ENCODE results near the gene LRP5.
A peak's percentile ranks its signal among the peaks of the same experiment; 100 is the strongest.
"Not testable (repeated sequence)": the region's sequence is repeated elsewhere in the genome, so short reads cannot be mapped to it uniquely, and the experiment has no call there.

Gene LRP5

DNA sequence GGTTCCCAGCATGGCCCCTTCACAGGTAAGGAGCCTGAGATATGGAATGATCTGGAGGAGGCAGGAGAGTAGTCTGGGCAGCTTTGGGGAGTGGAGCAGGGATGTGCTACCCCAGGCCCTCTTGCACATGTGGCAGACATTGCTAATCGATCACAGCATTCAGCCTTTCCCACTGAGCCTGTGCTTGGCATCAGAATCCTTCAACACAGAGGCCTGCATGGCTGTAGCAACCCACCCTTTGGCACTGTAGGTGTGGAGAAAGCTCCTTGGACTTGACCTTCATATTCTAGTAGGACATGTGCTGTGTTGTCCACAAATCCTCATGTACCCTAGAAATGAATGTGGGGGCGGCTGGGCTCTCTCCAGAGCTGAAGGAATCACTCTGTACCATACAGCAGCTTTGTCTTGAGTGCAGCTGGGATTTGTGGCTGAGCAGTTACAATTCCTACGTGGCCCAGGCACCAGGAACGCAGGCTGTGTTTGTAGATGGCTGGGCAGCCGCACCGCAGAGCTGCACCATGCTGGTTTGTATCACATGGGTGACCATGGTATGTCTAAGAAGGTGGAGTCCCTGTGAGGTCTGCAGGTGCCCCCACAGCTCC, 126.4 kb downstream of the LRP5 start:
- DNase-seq (ENCODE audit: low read depth in 2 of 3, low spot score in 2 of 3) = no peak

DNA sequence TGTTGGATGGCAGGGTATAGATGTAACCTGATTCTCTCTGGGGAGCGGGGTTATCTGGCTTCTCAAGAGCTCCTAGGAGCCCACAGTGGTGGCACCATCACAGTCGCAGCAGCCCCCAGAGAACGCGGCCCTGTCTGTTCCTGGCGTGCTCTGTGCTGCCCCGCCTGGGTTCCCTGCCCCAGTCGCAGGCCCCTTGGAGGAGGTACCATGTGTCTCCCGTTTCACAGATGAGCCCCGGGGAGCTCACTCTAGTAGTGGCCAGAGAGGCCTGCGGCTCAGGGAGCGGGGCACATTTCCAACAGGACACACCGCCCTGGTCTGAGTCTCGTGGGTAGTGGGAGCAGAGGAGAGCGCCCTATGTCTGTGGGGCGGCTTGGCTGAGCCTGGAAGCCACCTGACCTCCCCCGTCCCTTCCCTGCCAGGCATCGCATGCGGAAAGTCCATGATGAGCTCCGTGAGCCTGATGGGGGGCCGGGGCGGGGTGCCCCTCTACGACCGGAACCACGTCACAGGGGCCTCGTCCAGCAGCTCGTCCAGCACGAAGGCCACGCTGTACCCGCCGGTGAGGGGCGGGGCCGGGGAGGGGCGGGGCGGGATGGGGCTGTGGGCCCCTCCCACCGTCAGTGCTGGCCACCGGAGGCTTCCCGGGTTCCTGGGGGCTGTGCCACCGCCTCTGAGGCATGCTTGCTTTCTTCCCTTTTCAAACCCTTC, 127.1 kb downstream of the LRP5 start:
- DNase-seq (ENCODE audit: low read depth in 2 of 3, low spot score in 2 of 3) = no peak

DNA sequence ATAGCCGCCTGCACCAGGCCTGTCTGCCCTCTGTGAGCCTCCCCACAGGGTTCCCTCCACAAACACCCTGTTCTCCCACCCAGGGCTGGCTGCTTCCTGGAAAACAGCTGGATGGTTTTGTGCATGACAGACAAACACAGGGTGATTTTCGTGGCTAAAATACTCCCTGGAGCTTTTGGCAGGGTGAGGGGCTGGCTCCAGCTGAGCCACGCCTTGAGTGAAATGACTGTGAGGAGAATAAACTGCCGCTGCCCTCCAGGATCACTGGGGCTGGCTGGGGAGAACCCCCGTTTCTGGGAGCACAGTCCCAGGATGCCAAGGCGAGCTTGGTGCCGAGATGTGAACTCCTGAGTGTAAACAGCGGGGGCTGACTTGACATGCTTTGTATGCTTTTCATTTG, 127.8 kb downstream of the LRP5 start:
- DNase-seq (ENCODE audit: low read depth in 2 of 3, low spot score in 2 of 3) = no peak

DNA sequence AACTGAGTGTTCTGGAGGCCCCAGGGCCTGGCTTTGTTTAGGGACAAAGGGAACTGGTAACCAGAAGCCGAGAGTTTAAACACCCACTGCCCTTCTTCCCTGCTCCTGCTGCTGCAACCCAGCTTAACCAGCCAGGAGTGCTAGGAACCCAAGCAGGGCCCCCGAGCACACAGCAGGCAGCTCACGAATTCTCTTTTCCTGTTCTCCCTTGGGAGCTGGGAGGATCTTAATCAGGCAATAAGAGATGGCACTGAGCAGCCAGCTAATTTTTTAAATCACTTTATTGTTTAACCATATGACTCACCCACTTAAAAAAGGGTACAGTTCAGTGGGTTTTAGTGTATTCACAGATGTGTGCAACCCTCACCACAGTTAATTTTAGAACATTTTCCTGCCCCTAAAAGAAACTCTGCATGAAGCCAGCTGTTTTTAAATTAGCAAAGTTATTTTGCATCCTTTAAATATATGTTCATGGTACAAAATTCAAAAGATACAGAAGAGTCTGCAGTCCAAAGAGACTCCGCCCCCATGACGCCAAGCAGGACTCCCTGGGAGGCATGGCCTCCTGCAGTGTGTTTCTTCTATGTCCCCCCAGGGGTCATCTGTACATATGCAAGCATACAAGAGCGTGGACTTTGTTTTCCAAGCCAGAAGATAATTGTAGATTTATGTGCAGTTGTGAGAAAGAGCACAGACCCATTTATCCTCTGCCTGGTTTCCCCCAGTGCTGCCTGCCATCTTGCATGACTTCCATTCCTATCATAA, 129.3 kb downstream of the LRP5 start:
- DNase-seq (ENCODE audit: low read depth in 2 of 3, low spot score in 2 of 3) = no peak

DNA sequence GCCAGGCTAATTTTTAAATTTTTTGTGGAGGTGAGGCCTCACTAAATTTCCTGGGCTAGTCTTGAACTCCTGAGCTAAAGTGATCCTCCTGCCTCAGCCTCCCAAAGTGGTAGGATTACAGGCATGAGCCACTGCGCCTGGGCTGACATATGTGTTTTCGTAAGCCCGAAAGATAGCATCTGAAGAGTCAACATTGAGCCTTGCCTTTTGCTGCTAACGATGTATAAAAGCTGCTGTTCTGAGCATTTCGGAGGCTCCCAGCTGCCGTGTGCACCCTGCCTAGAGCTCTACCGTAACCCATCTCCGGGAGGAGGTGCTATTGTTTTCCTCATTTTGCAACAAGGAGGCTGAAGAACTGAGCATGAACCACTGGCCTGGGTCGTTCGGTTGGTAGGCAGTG, 130.0 kb downstream of the LRP5 start:
- no peak for DNase-seq (ENCODE audit: low read depth in 2 of 3, low spot score in 2 of 3)

DNA sequence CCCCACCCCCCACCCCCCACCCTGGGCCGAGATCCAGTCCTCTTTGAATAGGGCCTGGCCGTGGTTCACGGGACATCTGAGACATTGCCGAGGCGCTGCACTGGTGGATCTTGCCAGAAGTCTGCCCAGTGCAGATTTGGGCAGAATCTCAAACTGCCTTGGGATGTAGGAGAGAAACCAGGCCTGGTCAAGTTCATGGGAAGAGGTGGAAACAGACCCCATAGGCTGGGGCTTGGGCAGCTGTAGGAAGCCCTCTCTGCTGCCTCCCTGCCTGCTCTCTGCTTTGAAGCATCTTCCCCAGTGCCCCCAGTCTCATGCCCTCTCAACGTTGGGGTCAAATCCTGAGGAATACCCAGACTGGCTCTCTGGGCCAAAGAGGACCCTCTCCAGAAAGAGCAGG, 132.2 kb downstream of the LRP5 start:
- DNase-seq (ENCODE audit: low read depth in 2 of 3, low spot score in 2 of 3) = no peak

DNA sequence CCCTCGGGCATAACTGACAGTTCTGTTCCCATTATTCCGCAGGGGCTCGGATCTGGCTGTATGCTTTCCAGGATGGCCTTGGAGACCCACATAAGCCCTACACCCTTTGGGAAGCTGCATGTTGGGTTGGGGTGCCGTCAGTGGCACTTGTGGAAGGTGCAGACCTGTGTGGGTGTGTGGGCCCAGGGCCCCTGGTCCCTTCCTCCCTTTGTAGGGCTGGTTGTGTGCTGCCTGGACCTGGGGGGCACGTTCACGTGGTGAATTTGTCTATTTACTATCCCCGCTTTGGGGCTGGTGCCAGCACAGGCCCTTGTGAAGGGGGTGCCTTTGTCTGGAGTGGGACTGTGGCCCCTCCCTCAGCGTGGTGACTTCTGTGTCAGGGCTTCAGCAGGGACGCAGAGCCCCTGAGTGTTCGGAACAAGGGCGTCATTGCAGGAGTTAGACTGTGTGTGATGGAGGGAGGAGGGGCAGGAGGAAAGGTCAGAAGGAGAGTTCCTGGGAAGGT, 133.2 kb downstream of the LRP5 start:
- DNase-seq (ENCODE audit: low read depth in 2 of 3, low spot score in 2 of 3) = no peak

DNA sequence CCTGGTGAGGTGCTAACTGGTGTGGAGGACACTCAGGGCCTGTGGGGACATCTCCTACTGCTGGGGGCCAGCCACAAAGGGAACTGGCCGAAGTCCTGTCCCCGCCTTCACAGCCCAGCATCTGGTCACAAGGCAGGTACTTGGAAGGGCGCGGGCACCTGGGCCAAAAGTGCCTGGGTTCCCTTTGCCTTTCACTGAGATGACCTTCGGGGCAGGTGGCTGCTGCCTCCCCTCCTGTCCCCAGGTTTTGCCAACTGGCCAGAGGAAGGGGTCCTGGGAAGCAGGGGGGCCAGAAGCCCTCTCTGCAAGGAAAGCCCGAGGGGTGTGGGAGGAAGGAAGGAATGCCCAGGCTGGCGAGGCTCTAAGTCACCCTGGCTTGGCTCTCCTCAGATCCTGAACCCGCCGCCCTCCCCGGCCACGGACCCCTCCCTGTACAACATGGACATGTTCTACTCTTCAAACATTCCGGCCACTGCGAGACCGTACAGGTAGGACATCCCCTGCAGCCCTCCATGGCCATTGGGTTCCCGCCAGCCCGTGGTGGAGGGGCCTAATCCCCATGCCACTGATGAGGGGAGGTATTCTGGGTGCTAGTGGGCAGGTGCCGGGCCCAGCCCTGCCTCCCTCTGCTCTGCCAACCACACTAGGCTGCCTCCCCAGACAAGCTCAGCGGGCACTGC, 133.8 kb downstream of the LRP5 start:
- no peak for DNase-seq (ENCODE audit: low read depth in 2 of 3, low spot score in 2 of 3)

DNA sequence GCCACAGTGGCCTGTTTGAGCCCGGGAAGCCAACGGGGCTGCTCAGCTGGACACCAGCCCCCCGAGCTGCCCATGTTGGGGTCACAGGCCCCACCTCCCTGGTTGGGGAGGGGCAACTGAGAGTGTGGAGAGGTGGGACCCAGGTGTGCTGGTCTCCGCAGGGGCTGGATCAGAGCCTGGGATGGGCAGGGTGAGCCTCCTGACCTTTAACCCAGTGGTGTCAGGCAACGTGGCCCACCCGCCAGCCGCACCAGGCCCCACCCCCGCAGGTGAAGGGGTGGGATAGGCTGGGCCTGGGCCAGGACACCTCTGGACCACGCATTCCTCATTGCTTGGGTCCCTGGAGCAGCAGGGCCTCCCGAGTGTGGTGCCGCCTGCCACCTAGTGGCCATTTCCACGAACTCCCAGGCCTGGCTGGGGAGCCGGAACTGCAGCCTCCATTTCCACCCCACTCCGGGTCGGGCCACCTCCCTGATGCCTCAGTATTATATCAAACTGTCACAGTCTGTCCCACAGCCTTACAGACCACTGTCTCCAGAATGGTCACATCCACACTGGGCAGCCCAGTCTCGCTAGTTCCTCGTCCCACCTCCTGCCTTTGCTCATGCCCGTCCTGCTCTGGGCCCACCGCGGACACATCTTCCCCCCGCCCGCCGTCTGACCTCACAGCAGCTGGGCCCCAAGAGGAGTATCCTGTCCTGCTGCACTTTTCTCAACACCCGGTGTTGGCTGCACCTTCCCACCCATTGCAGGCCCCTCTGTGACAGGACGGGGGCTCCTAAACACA, 134.8 kb downstream of the LRP5 start:
- DNase-seq (ENCODE audit: low read depth in 2 of 3, low spot score in 2 of 3) = peak; percentile 49 to 61 (median 52)

DNA sequence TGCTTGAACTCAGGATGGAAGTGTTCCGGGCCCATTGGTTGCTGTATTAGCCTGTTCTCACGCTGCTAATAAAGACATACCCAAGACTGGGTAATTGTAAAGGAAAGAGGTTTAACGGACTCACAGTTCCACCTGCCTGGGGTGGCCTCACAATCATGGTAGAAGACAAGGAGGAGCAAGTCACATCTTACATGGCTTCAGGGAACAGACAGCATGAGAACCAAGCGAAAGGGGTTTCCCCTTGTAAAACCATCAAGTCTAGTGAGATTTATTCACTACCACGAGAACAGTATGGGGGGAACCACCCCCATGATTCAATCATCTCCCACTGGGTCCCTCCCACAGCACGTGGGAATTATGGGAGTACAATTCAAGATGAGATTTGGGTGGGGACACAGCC, 135.5 kb downstream of the LRP5 start:
- DNase-seq (ENCODE audit: low read depth in 2 of 3, low spot score in 2 of 3) = not testable (repeated sequence)

DNA sequence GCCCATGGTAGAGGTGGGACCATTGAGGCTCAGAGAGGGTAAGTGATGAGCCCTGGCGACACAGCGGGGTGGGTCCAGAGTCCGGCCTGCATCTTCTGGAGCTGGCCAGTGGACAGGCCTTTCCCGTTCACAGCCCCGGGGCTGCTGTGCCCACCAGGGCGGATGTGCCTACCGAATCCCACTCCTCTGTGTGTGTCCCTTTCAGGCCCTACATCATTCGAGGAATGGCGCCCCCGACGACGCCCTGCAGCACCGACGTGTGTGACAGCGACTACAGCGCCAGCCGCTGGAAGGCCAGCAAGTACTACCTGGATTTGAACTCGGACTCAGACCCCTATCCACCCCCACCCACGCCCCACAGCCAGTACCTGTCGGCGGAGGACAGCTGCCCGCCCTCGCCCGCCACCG, 136.2 kb downstream of the LRP5 start:
- no peak for DNase-seq (ENCODE audit: low read depth in 2 of 3, low spot score in 2 of 3)

DNA sequence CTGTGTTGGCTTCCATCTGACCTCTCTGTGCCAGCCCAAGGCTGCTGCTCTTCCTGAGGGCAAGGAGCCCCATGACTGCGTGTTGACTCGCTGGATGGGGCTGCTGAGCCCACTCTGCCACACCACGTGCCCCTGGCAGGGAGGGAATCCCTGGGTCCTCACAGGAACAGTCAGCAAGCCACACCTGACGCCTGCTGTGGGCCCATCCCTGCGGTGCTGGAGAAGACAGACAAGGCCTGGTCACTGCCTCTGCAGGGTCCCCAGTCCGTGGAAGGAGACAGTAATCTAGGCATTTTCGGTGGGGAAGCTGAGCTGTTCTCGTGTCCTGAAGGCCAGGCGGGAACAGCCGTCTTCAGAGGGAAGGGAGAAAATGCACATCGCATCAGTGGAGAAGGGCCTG, 137.6 kb downstream of the LRP5 start:
- DNase-seq (ENCODE audit: low read depth in 2 of 3, low spot score in 2 of 3) = no peak

DNA sequence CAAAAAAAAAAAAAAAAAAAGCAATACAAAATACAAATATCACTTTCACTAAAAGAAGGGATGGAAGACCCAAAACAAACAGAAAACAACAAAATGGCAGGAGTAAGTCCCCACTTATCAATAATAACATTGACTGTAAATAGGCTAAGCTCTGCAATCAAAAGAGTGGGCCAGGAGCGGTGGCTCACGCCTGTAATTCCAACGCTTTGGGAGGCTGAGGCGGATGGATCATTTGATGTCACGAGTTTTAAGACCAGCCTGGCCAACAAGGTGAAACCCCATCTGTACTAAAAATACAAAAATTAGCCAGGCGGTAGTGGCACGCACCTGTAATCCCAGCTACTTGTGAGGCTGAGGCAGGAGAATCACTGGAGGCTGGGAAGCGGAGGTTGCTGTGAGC, 138.3 kb downstream of the LRP5 start:
- DNase-seq (ENCODE audit: low read depth in 2 of 3, low spot score in 2 of 3) = no peak

DNA sequence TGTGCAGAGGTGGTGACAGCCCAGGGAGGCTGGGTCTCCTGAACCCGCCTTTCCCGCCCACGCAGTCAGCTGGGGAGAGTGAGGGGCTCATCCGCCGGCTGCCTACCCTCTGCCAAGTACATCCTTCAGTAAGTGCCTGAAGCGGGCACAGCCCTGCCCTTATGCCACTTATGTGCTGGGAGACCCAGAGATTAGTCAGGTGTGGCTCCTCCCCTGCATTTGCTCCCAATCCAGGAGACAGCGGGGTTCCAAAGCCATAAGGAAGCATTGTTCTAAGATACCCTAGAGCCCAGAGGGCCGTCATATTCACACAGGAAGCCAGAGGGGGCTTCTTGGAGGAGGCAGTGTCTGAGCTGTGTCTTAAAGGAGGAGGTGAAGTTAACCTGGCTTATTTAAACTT, 142.4 kb downstream of the LRP5 start:
- DNase-seq (ENCODE audit: low read depth in 2 of 3, low spot score in 2 of 3) = no peak

DNA sequence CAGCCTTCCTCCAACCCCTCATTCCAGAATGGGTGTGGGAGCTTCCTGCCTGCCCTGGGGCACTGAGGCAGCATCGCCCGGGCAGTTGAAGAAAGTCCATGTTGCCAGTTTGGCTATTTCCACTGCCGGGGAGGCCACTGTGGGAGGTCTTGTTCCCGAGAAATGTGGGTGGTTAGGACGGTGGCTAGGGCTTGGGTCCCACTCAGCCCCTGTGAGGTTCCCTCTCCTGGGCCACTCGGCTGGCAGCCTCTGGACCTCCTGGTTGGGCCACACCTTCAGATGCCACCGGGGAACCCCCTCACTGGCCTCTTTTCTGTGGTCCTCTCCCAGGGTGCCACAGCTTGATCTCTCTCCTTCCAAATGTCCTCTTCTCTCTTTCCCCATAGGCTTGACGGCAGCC, 143.1 kb downstream of the LRP5 start:
- DNase-seq (ENCODE audit: low read depth in 2 of 3, low spot score in 2 of 3) = no peak

DNA sequence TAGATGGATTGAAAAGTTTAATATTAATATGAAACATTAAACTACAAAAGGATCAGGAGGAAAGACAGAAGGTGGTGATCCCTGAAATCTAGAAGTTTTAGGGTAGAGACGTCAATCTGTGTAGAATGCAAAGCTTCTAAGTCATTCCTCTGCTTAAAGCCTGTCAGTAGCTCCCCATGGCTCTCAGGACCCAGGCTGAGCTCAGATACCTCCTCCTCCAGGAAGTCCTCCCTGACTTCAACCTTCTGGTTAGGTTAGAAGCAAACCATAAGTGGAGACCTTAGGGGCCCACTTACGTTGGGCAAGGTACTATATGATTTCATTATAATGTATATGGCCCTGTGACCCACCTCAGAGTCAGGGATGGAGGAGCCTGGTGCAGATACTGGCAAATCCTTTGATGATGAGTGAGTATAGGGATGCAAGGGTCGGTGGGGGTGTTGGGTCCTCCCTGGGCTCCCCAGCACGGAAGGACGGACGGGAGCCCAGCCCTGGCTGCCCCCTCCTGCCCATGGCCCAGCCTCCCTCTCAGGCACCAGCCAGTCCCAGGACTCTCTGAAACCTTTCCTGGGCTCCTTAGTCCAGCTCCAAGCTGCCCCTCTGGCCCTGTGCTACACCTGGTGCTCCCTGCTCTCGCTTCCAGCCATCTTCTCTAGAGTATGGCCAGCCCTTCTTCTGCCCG, 145.0 kb downstream of the LRP5 start:
- no peak for DNase-seq (ENCODE audit: low read depth in 2 of 3, low spot score in 2 of 3)

DNA sequence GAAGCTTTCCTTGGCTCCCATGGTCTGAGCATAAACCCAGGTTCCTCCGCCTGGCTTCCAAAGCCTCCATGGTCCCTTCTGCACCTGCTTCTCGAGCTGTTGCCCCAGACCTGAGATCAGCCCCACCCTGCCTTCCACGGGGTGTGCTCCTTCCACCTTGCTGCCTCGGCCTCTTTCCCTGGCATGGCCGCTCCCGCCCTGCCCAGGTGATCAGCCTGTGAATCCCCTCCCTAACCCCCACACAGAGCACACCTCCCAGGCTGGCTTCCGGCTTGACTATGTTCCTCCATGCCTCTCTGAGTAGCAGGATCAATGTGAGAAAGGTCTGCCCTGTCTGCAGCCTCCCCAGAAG, 145.5 kb downstream of the LRP5 start:
- DNase-seq (ENCODE audit: low read depth in 2 of 3, low spot score in 2 of 3) = no peak

DNA sequence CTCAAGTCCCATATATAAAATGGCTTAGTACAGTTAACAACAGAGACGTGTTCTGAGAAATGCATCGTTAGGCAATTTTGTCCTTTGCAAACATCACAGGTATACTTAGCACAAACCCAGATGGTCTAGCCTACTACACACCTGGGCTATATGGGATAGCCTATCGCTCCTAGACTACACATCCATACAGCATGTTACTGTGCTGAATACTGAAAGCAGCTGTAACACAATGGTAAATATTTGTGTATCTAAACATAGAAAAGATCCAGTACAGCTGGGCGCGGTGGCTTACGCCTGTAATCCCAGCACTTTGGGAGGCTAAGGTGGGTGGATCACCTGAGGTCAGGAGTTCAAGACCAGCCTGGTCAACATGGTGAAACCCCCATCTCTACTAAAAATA, 145.9 kb downstream of the LRP5 start:
- DNase-seq (ENCODE audit: low read depth in 2 of 3, low spot score in 2 of 3) = not testable (repeated sequence)

DNA sequence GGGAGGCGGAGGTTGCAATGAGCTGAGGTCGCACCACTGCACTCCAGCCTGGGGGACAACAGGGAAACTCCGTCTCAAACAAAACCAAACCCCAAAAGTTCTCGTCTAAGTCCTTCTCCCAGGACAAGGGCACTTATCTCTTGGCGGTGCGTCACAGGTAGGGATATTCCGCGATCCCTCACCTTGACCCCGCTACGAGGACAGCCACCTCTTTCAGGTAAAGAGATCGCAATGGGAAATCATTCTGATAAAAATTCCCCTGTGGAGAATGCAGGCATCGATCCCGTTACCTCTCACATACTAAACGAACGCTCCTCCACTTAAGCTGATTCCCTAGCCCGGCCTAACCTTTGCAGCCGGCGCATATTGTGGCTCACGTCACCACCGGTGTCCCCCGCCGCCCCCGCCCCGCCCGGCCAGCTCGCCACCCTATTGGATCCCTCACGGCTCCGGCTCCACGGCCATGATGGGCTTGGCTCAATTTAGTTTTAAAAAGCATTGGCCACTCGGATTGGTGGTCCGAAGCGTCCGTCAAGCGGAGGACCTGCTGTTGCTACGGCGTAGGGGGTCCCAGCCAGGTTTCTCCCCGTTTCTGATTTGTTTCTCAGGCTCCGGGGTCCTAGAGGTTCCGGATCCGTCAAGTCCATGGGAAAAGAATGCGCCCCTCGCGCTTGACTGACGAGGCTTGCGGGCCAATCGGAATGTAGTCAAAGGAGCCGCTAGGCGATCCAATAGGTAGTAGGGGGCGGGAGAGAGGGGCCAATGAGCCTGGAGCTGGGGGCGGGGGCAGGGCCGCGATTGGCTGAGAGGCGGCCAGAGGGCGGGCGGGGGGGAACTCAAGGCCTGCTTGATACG, 147.7 kb downstream of the LRP5 start:
- DNase-seq (ENCODE audit: low read depth in 2 of 3, low spot score in 2 of 3) = peak; percentile 95 to 99 (median 98)

All from activated CD8-positive, alpha-beta memory T cell treated with anti-CD3 and anti-CD28 coated beads for 48 hours (primary cell).